Stimulated activated naive B cell treated with anti-CD40 and anti-IgM and Interleukin-4, amounts not matched to agents 10 μg/mL and 1 μg/mL and 100 μg/mL, for 72 hours (primary cell): ENCODE measurements around the gene ACACA.

ENCODE experiments used
- ATAC-seq, 2 donors: fragments of 150-1000 bp; cut with Tn5 transposase; replicated peaks; 2 replicates each; pipeline ENCODE4 v1.10.0; 2021; ENCODE audit warnings: moderate library complexity in 1 of 2
- DNase-seq: peaks from one replicate; pipeline ENCODE4 v3.0.0; 2021
- H3K27ac Mint-ChIP-seq: one replicate; pipeline ENCODE4 v1.8.0; 2022; ENCODE audit warnings: mild to moderate bottlenecking, mixed read lengths
- H3K27me3 Mint-ChIP-seq, 2 donors: one replicate each; pipeline ENCODE4 v1.8.0; 2022; ENCODE audit warnings: mixed read lengths in 2 of 2
- H3K36me3 Mint-ChIP-seq, 2 donors: one replicate each; pipeline ENCODE4 v1.8.0; 2022; ENCODE audit warnings: mixed read lengths in 2 of 2, mild to moderate bottlenecking in 1 of 2
- H3K4me1 Mint-ChIP-seq, 2 donors: one replicate each; pipeline ENCODE4 v1.8.0; 2022; ENCODE audit warnings: mixed read lengths in 2 of 2, mild to moderate bottlenecking in 1 of 2
- H3K4me3 Mint-ChIP-seq, 2 donors: one replicate each; pipeline ENCODE4 v1.8.0; 2022; ENCODE audit warnings: mild to moderate bottlenecking in 2 of 2, mixed read lengths in 2 of 2, moderate library complexity in 1 of 2
- H3K9me3 Mint-ChIP-seq, 2 donors: one replicate each; pipeline ENCODE4 v1.8.0; 2022; ENCODE audit warnings: mixed read lengths in 2 of 2, mild to moderate bottlenecking in 1 of 2

Gene ACACA

GRCh38 chr17:37344519-37344918, 62.1 kb downstream of the ACACA start:
- ATAC-seq (no peak), DNase-seq (no peak)
- Mint-ChIP-seq H3K9me3 (peaks cover 2 to 6% of the 10 kb centered on the region in 2 donors), H3K27ac (no peak overlapping the region), H3K27me3 (no peaks in the 10 kb centered on the region), H3K4me3 (no peak overlapping the region), H3K36me3 (peaks cover 31 to 41% of the 10 kb centered on the region in 2 donors), H3K4me1 (peaks cover 6 to 17% of the 10 kb centered on the region in 2 donors)

- ATAC-seq: no peak
- peaks cover 6 to 21% of the 10 kb centered on the region in 2 donors for H3K4me1 Mint-ChIP-seq
- H3K27me3 Mint-ChIP-seq: no peaks in the 10 kb centered on the region
Observed at GRCh38 chr17:37342589-37342988, 64.0 kb downstream of the ACACA start.

GRCh38 chr17:37340804-37341203, 65.8 kb downstream of the ACACA start:
- Mint-ChIP-seq H3K27me3 (no peaks in the 10 kb centered on the region), H3K9me3 (no peaks in the 10 kb centered on the region), H3K4me1 (peaks cover 1 to 17% of the 10 kb centered on the region in 2 donors), H3K4me3 (no peak overlapping the region), H3K27ac (no peak overlapping the region), H3K36me3 (peaks cover 31 to 40% of the 10 kb centered on the region in 2 donors)
- DNase-seq (no peak), ATAC-seq (no peak)

More at GRCh38 chr17:37342589-37342988, 64.0 kb downstream of the ACACA start:
- Mint-ChIP-seq H3K4me3 (no peak overlapping the region), H3K9me3 (peaks cover 2 to 6% of the 10 kb centered on the region in 2 donors), H3K36me3 (peaks cover 30 to 44% of the 10 kb centered on the region in 2 donors), H3K27ac (no peak overlapping the region)
- no peak for DNase-seq

- ATAC-seq: no peak
- Mint-ChIP-seq H3K36me3 (peaks cover 25 to 41% of the 10 kb centered on the region in 2 donors), H3K9me3 (no peaks in the 10 kb centered on the region), H3K27me3 (no peaks in the 10 kb centered on the region), H3K4me1 (peaks cover 3 to 17% of the 10 kb centered on the region in 2 donors), H3K4me3 (no peak overlapping the region), H3K27ac (no peak overlapping the region)
- DNase-seq: no peak
Observed at GRCh38 chr17:37339321-37339720, 67.3 kb downstream of the ACACA start.

- ATAC-seq (no peak), DNase-seq (no peak)
- Mint-ChIP-seq H3K4me3 (no peak overlapping the region), H3K27ac (no peak overlapping the region), H3K4me1 (peaks cover 5 to 17% of the 10 kb centered on the region in 2 donors), H3K9me3 (no peaks in the 10 kb centered on the region), H3K27me3 (no peaks in the 10 kb centered on the region), H3K36me3 (peaks cover 23 to 38% of the 10 kb centered on the region in 2 donors)
Observed at GRCh38 chr17:37338847-37339246, 67.8 kb downstream of the ACACA start.

GRCh38 chr17:37327341-37328090, 79.1 kb downstream of the ACACA start:
- Mint-ChIP-seq H3K9me3 (no peaks in the 10 kb centered on the region), H3K4me3 (no peak overlapping the region), H3K27me3 (no peaks in the 10 kb centered on the region), H3K36me3 (peaks cover 14 to 46% of the 10 kb centered on the region in 2 donors), H3K27ac (no peak overlapping the region), H3K4me1 (no peaks in the 10 kb centered on the region)
- no peak for ATAC-seq
- DNase-seq: no peak

- Mint-ChIP-seq H3K27ac (no peak overlapping the region), H3K4me1 (peaks cover 1 to 6% of the 10 kb centered on the region in 2 donors), H3K27me3 (no peaks in the 10 kb centered on the region), H3K9me3 (no peaks in the 10 kb centered on the region), H3K4me3 (no peak overlapping the region), H3K36me3 (peaks cover 14 to 44% of the 10 kb centered on the region in 2 donors)
- DNase-seq (no peak), ATAC-seq (no peak)
Observed at GRCh38 chr17:37322826-37323561, 83.6 kb downstream of the ACACA start.

GRCh38 chr17:37322106-37322505, 84.5 kb downstream of the ACACA start:
- Mint-ChIP-seq H3K9me3 (no peaks in the 10 kb centered on the region), H3K27me3 (no peaks in the 10 kb centered on the region), H3K27ac (no peak overlapping the region), H3K36me3 (peaks cover 18 to 44% of the 10 kb centered on the region in 2 donors), H3K4me1 (peaks cover 1 to 6% of the 10 kb centered on the region in 2 donors), H3K4me3 (no peak overlapping the region)
- DNase-seq (no peak), ATAC-seq (no peak)

- Mint-ChIP-seq H3K4me3 (no peak overlapping the region), H3K36me3 (peaks cover 28 to 54% of the 10 kb centered on the region in 2 donors), H3K9me3 (no peaks in the 10 kb centered on the region), H3K4me1 (peaks cover 1 to 6% of the 10 kb centered on the region in 2 donors), H3K27ac (no peak overlapping the region), H3K27me3 (no peaks in the 10 kb centered on the region)
- DNase-seq (no peak), ATAC-seq (no peak)
Observed at GRCh38 chr17:37318931-37319594, 87.6 kb downstream of the ACACA start.

GRCh38 chr17:37317867-37318266, 88.8 kb downstream of the ACACA start:
- Mint-ChIP-seq H3K27me3 (no peaks in the 10 kb centered on the region), H3K27ac (no peak overlapping the region), H3K36me3 (peaks cover 27 to 42% of the 10 kb centered on the region in 2 donors), H3K4me1 (peaks cover 1 to 6% of the 10 kb centered on the region in 2 donors), H3K4me3 (no peak overlapping the region), H3K9me3 (no peaks in the 10 kb centered on the region)
- DNase-seq: no peak
- no peak for ATAC-seq

GRCh38 chr17:37315601-37316000, 91.0 kb downstream of the ACACA start:
- peaks cover 0 to 2% of the 10 kb centered on the region in 2 donors for H3K9me3 Mint-ChIP-seq
- H3K27me3 Mint-ChIP-seq: no peaks in the 10 kb centered on the region
- ATAC-seq (no peak), DNase-seq (no peak)
- peaks cover 2 to 6% of the 10 kb centered on the region in 2 donors for H3K4me1 Mint-ChIP-seq
- H3K27ac Mint-ChIP-seq: no peak overlapping the region
- peaks cover 29 to 48% of the 10 kb centered on the region in 2 donors for H3K36me3 Mint-ChIP-seq
- H3K4me3 Mint-ChIP-seq: no peak overlapping the region

- Mint-ChIP-seq H3K4me1 (peaks cover 0 to 2% of the 10 kb centered on the region in 2 donors), H3K27ac (no peak overlapping the region), H3K4me3 (no peak overlapping the region), H3K9me3 (peaks cover 0 to 2% of the 10 kb centered on the region in 2 donors), H3K27me3 (no peaks in the 10 kb centered on the region), H3K36me3 (peaks cover 29 to 43% of the 10 kb centered on the region in 2 donors)
- DNase-seq: no peak
- ATAC-seq: no peak
Observed at GRCh38 chr17:37312137-37312923, 94.3 kb downstream of the ACACA start.

- H3K4me1 Mint-ChIP-seq: peaks cover 0 to 2% of the 10 kb centered on the region in 2 donors
- H3K4me3 Mint-ChIP-seq: no peak overlapping the region
- H3K9me3 Mint-ChIP-seq: peaks cover 0 to 2% of the 10 kb centered on the region in 2 donors
- ATAC-seq (no peak), DNase-seq (no peak)
- H3K27ac Mint-ChIP-seq: no peak overlapping the region
- H3K27me3 Mint-ChIP-seq: no peaks in the 10 kb centered on the region
- peaks cover 22 to 38% of the 10 kb centered on the region in 2 donors for H3K36me3 Mint-ChIP-seq
Observed at GRCh38 chr17:37310940-37311339, 95.7 kb downstream of the ACACA start.

GRCh38 chr17:37309051-37309450, 97.6 kb downstream of the ACACA start:
- Mint-ChIP-seq H3K36me3 (peaks cover 25 to 40% of the 10 kb centered on the region in 2 donors), H3K9me3 (peaks cover 0 to 2% of the 10 kb centered on the region in 2 donors), H3K4me3 (no peak overlapping the region), H3K27ac (no peak overlapping the region), H3K4me1 (peaks cover 0 to 2% of the 10 kb centered on the region in 2 donors), H3K27me3 (no peaks in the 10 kb centered on the region)
- ATAC-seq: no peak
- no peak for DNase-seq
